Coronary artery (tissue), 2 donors: ENCODE measurements around the gene ACTL7B.

ENCODE experiments used
- DNase-seq: peaks from one replicate; pipeline ENCODE4 v3.0.0-alpha.2; 2017; ENCODE audit warnings: low spot score
- H3K27ac ChIP-seq, 2 donors: fragments of 200-600 bp; sonication (generic); one replicate each; pipeline ENCODE4 v1.5.1; 2016 to 2019
- H3K4me3 ChIP-seq: fragments of 200-600 bp; sonication (generic); 2 replicates; pipeline ENCODE4 v1.5.1; 2016; ENCODE audit warnings: mild to moderate bottlenecking, moderate library complexity
- TF ChIP-seq, protein P1 (sequence below): fragments of 200-600 bp; sonication (generic); IDR thresholded peaks from one replicate; pipeline ENCODE4 v1.5.1; 2019; ENCODE audit warnings: antibody characterized with exemption

Gene ACTL7B

DNA sequence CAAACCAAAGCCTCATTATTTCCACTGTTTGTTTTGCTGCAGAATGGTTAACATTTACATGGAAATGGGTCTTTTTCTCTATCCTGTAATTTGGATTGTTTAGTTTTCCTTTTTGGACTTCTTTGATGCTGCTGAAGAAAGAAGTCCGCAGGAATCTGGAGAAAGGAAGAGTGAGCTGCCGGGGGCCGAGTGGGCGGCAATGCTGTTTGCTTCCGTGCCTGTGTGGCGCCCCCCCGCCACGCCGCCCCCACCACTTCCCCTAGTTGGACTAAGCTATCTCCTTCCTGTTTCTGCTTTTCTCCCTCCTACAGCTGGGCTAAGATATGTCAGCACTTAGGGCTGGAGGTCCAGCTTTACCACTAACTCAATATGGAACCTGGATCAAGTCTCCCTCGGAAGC lies 39.7 kb downstream of the ACTL7B start:
- no peak for DNase-seq
- TF ChIP-seq, protein P1, sequence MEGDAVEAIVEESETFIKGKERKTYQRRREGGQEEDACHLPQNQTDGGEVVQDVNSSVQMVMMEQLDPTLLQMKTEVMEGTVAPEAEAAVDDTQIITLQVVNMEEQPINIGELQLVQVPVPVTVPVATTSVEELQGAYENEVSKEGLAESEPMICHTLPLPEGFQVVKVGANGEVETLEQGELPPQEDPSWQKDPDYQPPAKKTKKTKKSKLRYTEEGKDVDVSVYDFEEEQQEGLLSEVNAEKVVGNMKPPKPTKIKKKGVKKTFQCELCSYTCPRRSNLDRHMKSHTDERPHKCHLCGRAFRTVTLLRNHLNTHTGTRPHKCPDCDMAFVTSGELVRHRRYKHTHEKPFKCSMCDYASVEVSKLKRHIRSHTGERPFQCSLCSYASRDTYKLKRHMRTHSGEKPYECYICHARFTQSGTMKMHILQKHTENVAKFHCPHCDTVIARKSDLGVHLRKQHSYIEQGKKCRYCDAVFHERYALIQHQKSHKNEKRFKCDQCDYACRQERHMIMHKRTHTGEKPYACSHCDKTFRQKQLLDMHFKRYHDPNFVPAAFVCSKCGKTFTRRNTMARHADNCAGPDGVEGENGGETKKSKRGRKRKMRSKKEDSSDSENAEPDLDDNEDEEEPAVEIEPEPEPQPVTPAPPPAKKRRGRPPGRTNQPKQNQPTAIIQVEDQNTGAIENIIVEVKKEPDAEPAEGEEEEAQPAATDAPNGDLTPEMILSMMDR, result no peak

GRCh38 chr9:108815156-108815555 lies 40.6 kb downstream of the ACTL7B start:
- Histone ChIP-seq H3K4me3 (no peak overlapping the region), H3K27ac (no peak overlapping the region)
- no peak for DNase-seq
- TF ChIP-seq, protein P1, result no peak

More for the DNA sequence above, 39.7 kb downstream of the ACTL7B start:
- Histone ChIP-seq H3K4me3 (no peak overlapping the region), H3K27ac (no peak overlapping the region)

GRCh38 chr9:108813951-108814601 lies 41.7 kb downstream of the ACTL7B start:
- TF ChIP-seq, protein P1, result no peak
- Histone ChIP-seq H3K4me3 (no peak overlapping the region), H3K27ac (no peak overlapping the region)
- DNase-seq, result no peak

DNA sequence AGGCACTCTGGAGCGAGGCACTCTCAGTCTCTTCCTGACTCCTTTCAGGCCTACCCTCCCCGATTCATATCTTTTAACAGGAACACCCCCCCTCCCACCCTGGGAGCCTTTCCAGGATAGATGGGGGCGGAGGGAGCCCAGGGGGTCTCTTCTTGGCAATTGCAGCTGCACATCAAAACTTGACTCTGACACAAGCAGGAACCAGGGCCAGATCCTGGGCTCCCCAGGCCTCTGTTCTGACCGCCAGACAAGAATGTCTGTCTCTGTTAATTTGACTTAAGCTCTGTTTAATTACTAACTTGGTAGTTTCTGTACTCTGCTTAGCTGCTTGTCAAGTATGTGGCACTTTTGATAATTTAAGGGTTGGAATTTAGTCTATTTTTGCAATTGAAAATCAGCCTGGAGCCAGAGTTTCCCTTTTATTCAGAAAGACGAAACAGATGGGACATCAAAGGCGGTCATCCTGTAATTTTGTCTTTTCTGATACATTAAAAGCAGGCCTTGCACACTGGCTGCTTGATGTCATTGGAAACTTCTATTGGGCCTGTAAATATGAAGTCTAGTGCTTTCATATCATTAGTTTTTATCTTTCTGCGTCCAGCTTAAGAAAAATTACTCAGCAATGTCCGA lies 43.3 kb downstream of the ACTL7B start:
- TF ChIP-seq, protein P1, result no peak
- no peak overlapping the region for H3K27ac ChIP-seq
- no peak for DNase-seq
- H3K4me3 ChIP-seq, result no peak overlapping the region

GRCh38 chr9:108811944-108812343 lies 43.8 kb downstream of the ACTL7B start:
- TF ChIP-seq, protein P1, result no peak
- H3K27ac ChIP-seq, result no peak overlapping the region

DNA sequence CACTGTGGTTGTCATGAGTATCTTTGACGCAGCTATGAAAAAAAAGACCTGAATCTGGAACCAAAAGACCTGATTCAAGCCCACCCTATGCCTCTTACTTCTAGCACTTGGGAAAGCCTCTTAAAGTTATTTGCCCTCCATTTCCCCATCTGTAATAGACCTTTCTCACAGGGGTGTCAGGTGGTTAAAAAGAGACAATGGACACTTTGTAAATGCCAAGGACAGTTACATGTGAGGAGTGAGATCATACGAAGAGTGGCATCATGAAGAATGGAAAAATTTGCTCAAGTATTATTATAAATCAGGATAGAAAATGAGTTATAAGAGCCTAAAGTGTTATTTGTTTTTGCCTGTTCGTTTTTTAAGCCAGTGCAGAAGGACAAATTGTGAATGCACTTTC lies 46.5 kb downstream of the ACTL7B start:
- TF ChIP-seq, protein P1, result no peak
- no peak for DNase-seq
- Histone ChIP-seq H3K27ac (no peak overlapping the region), H3K4me3 (no peak overlapping the region)

More at GRCh38 chr9:108811944-108812343, 43.8 kb downstream of the ACTL7B start:
- DNase-seq, result no peak
- no peak overlapping the region for H3K4me3 ChIP-seq
